ENCODE measurements around the gene TRPV3. TPM values are rescaled to one million over a fixed set of nuclear protein-coding genes. Genes with fewer than 3 reads are reported as not detected.
"Not testable (repeated sequence)": the region's sequence is repeated elsewhere in the genome, so short reads cannot be mapped to it uniquely, and the experiment has no call there.

Gene TRPV3
- total RNA-seq, 1 experiment from 2014 or later: 0.38 TPM

DNA sequence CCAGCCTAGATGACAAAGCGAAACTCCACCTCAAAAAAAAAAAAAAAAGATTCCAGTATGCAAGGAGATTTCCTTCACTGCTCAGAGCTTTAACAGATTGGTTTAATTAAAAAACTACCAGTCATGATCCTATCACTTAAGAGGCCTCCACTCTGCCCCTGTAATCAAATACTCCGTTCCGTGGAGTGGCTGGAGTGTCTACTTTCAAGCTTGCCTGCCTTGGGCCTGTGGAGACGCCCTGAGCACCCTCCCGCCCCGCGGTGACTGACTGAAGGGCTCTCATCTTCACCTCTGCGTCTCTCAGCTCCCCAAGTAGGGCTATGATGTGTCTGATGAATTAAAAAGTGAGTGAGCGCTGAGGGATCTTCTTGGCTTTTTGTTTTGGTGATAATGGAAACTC is 25.3 kb upstream of the TRPV3 start:
- CTCF ChIA-PET: interaction anchor here (0.7 kb wide), 1 partner anchor 1701 kb away, joined by 5 read pairs; no protein-coding TSS in a partner anchor
- no peaks in the 10 kb centered on the region for H3K4me1 Mint-ChIP-seq (ENCODE audit: low read depth, unreplicated experiment)
- BruUV-seq (replicated peaks): no TSS peak
- TF ChIP-seq, protein P1, sequence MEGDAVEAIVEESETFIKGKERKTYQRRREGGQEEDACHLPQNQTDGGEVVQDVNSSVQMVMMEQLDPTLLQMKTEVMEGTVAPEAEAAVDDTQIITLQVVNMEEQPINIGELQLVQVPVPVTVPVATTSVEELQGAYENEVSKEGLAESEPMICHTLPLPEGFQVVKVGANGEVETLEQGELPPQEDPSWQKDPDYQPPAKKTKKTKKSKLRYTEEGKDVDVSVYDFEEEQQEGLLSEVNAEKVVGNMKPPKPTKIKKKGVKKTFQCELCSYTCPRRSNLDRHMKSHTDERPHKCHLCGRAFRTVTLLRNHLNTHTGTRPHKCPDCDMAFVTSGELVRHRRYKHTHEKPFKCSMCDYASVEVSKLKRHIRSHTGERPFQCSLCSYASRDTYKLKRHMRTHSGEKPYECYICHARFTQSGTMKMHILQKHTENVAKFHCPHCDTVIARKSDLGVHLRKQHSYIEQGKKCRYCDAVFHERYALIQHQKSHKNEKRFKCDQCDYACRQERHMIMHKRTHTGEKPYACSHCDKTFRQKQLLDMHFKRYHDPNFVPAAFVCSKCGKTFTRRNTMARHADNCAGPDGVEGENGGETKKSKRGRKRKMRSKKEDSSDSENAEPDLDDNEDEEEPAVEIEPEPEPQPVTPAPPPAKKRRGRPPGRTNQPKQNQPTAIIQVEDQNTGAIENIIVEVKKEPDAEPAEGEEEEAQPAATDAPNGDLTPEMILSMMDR (IDR thresholded peaks at IDR 0.05; ENCODE audit: unreplicated experiment): no peak
- no peaks in the 10 kb centered on the region for H3K27me3 Mint-ChIP-seq (ENCODE audit: unreplicated experiment)
- H3K4me3 Mint-ChIP-seq (ENCODE audit: low read depth, unreplicated experiment): no peak overlapping the region
- H3K9me3 Mint-ChIP-seq (ENCODE audit: low read depth, unreplicated experiment): no peaks in the 10 kb centered on the region
- peaks cover 12% of the 10 kb centered on the region for H3K36me3 Mint-ChIP-seq (ENCODE audit: insufficient read depth, unreplicated experiment)
- H3K27ac Mint-ChIP-seq (ENCODE audit: unreplicated experiment): no peak overlapping the region
- intact Hi-C loops (cut with micrococcal nuclease; ENCODE audit: unreplicated experiment): no loop called here
- DNase-seq: no peak

DNA sequence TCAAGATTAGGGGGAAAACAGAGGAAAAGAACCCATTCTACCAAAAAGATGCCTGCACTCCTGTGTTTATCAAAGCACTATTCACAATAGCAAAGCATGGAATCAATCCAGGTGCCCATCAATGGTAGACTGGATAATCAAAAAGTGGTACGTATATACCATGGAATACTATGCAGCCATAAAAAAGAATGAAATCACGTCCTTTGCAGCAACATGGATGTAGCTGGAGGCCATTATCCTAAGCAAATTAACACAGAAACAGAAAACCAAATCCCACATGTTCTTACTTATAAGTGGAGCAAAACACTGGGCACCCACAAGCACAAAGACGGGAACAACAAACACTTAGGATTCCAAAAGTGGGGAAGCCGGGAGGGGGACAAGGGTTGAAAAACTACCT is 21.1 kb upstream of the TRPV3 start:
- H3K9me3 Mint-ChIP-seq (ENCODE audit: low read depth, unreplicated experiment); BruUV-seq (replicated peaks); H3K27ac Mint-ChIP-seq (ENCODE audit: unreplicated experiment); CTCF ChIA-PET; intact Hi-C loops (cut with micrococcal nuclease; ENCODE audit: unreplicated experiment); H3K4me3 Mint-ChIP-seq (ENCODE audit: low read depth, unreplicated experiment); H3K27me3 Mint-ChIP-seq (ENCODE audit: unreplicated experiment); H3K4me1 Mint-ChIP-seq (ENCODE audit: low read depth, unreplicated experiment); DNase-seq: not testable (repeated sequence)
- H3K36me3 Mint-ChIP-seq (ENCODE audit: insufficient read depth, unreplicated experiment): peaks cover 12% of the 10 kb centered on the region

DNA sequence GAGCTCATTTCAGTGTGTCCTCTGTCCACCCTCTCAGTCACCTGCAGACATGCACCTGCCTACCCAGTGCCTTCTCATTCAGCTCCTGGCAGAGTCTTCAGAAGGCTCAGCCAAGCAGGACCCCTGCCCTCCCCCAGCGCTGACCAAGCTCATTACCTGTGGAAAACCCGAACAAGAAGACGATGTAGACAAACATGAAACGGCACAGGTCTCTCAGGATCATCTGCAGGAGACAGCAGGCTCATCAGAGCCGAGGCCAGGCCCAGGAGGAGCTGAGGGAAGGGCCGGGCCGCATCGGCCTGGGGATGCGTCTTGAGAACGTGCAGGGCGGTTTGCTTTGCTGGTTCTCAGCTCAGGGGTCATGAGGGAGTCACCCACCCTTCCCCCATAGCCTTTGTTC is 19.4 kb upstream of the TRPV3 start:
- TF ChIP-seq, protein P1 (IDR thresholded peaks at IDR 0.05; ENCODE audit: unreplicated experiment): no peak
- DNase-seq: no peak
- no peaks in the 10 kb centered on the region for H3K27me3 Mint-ChIP-seq (ENCODE audit: unreplicated experiment)
- CTCF ChIA-PET: no interaction called here
- H3K27ac Mint-ChIP-seq (ENCODE audit: unreplicated experiment): no peak overlapping the region
- H3K36me3 Mint-ChIP-seq (ENCODE audit: insufficient read depth, unreplicated experiment): peaks cover 12% of the 10 kb centered on the region
- no peak overlapping the region for H3K4me3 Mint-ChIP-seq (ENCODE audit: low read depth, unreplicated experiment)
- no TSS peak for BruUV-seq (replicated peaks)
- no peaks in the 10 kb centered on the region for H3K9me3 Mint-ChIP-seq (ENCODE audit: low read depth, unreplicated experiment)
- intact Hi-C loops (cut with micrococcal nuclease; ENCODE audit: unreplicated experiment): no loop called here
- no peaks in the 10 kb centered on the region for H3K4me1 Mint-ChIP-seq (ENCODE audit: low read depth, unreplicated experiment)

- no peaks in the 10 kb centered on the region for H3K27me3 Mint-ChIP-seq (ENCODE audit: unreplicated experiment)
- TF ChIP-seq, protein P1 (IDR thresholded peaks at IDR 0.05; ENCODE audit: unreplicated experiment): no peak
- DNase-seq: no peak
- peaks cover 17% of the 10 kb centered on the region for H3K36me3 Mint-ChIP-seq (ENCODE audit: insufficient read depth, unreplicated experiment)
- BruUV-seq (replicated peaks): no TSS peak
- CTCF ChIA-PET: no interaction called here
- H3K9me3 Mint-ChIP-seq (ENCODE audit: low read depth, unreplicated experiment): no peaks in the 10 kb centered on the region
- no peaks in the 10 kb centered on the region for H3K4me1 Mint-ChIP-seq (ENCODE audit: low read depth, unreplicated experiment)
- H3K4me3 Mint-ChIP-seq (ENCODE audit: low read depth, unreplicated experiment): no peak overlapping the region
- intact Hi-C loops (cut with micrococcal nuclease; ENCODE audit: unreplicated experiment): no loop called here
- H3K27ac Mint-ChIP-seq (ENCODE audit: unreplicated experiment): no peak overlapping the region
These were observed 17.9 kb upstream of the TRPV3 start for GRCh38 chr17:3575511-3575910.

- no peaks in the 10 kb centered on the region for H3K4me1 Mint-ChIP-seq (ENCODE audit: low read depth, unreplicated experiment)
- no peaks in the 10 kb centered on the region for H3K9me3 Mint-ChIP-seq (ENCODE audit: low read depth, unreplicated experiment)
- CTCF ChIA-PET: no interaction called here
- intact Hi-C loops (cut with micrococcal nuclease; ENCODE audit: unreplicated experiment): no loop called here
- BruUV-seq (replicated peaks): no TSS peak
- H3K4me3 Mint-ChIP-seq (ENCODE audit: low read depth, unreplicated experiment): no peak overlapping the region
- peaks cover 12% of the 10 kb centered on the region for H3K36me3 Mint-ChIP-seq (ENCODE audit: insufficient read depth, unreplicated experiment)
- no peaks in the 10 kb centered on the region for H3K27me3 Mint-ChIP-seq (ENCODE audit: unreplicated experiment)
- TF ChIP-seq, protein P1 (IDR thresholded peaks at IDR 0.05; ENCODE audit: unreplicated experiment): no peak
- no peak for DNase-seq
- H3K27ac Mint-ChIP-seq (ENCODE audit: unreplicated experiment): no peak overlapping the region
These were observed 16.6 kb upstream of the TRPV3 start for GRCh38 chr17:3574231-3574630.

Data from Calu3 (cell line).